ENCODE results near the gene SIX1.

DNA sequence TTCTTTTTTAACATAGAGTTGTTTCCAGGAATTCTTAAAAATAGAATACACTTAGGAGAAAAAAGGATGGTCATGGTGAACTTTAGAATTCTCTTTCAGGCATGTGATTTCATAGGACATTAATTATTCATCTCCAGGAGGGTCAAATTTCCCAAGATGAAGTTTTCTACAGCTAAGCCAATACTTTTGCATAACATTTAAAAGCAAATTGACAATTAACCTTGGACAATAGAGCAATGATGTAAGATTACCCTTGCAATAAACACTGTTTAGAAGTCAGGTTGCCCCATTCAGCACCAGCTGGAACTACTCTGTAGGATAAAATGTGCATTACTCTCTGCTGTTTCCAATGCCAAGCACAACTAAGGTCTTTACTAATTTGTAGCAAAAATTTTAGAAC, 49.5 kb downstream of the SIX1 start:
- no peak for TF ChIP-seq CTCF (IDR thresholded peaks at IDR 0.05)
- no peak for TF ChIP-seq POLR2A (IDR thresholded peaks at IDR 0.05)
- TF ChIP-seq POLR2AphosphoS5 (IDR thresholded peaks at IDR 0.05): no peak
